ENCODE data around the gene STAT1.

DNA sequence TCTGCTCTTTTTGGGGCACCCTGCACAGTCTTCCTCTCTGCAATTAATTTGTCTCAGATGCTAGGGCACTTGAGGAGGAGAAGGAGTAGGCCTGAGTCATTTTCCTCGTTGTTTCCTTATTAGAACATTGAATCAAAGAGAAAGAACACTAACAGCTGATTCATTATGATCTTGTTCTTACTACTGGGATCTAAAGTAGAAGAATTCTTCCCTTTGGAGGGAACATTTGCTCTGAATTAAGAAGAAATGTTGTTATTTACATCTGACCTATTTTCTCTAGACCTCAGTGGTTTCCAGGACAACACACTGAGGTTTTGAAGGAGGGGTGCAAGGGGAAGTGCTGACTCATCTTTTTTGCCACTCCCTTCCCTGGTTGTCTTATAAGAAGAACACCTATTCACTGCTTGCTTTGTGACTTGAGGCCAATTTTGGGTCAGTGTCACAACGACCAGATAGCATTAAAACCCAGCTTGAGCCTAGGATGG lies 24.3 kb upstream of the STAT1 start:
- TF ChIP-seq, protein P1, sequence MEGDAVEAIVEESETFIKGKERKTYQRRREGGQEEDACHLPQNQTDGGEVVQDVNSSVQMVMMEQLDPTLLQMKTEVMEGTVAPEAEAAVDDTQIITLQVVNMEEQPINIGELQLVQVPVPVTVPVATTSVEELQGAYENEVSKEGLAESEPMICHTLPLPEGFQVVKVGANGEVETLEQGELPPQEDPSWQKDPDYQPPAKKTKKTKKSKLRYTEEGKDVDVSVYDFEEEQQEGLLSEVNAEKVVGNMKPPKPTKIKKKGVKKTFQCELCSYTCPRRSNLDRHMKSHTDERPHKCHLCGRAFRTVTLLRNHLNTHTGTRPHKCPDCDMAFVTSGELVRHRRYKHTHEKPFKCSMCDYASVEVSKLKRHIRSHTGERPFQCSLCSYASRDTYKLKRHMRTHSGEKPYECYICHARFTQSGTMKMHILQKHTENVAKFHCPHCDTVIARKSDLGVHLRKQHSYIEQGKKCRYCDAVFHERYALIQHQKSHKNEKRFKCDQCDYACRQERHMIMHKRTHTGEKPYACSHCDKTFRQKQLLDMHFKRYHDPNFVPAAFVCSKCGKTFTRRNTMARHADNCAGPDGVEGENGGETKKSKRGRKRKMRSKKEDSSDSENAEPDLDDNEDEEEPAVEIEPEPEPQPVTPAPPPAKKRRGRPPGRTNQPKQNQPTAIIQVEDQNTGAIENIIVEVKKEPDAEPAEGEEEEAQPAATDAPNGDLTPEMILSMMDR (IDR thresholded peaks at IDR 0.05): no peak
- TF ChIP-seq SIN3A (IDR thresholded peaks at IDR 0.05; ENCODE audit: borderline replicate concordance, insufficient read depth, low read depth, low read length) (no peak), POLR2AphosphoS5 (IDR thresholded peaks at IDR 0.05; ENCODE audit: low read depth, low read length) (no peak)
